K562 (cell line): ENCODE data around the gene YPEL1. TPM values are rescaled to one million over a fixed set of nuclear protein-coding genes. Genes with fewer than 3 reads are reported as not detected.

Experiments used
- ASH1L ChIP-seq: fragments of 450-650 bp; IDR thresholded peaks from 2 replicates; pipeline ENCODE4 v1.6.1; 2018; ENCODE audit warnings: borderline replicate concordance, mild to moderate bottlenecking, low read depth; ENCODE audit not compliant: partially characterized antibody
- CC2D1A ChIP-seq: fragments of 450-650 bp; IDR thresholded peaks from 2 replicates; pipeline ENCODE4 v1.6.1; 2017; ENCODE audit warnings: mild to moderate bottlenecking
- CREB3L1 ChIP-seq: fragments of 450-650 bp; IDR thresholded peaks from 2 replicates; pipeline ENCODE4 v1.6.1; 2014; ENCODE audit warnings: low read depth, mild to moderate bottlenecking, moderate library complexity, borderline replicate concordance
- HDAC6 ChIP-seq: IDR thresholded peaks from 2 replicates; pipeline ENCODE4 v1.6.1; 2012; ENCODE audit warnings: low read depth, mild to moderate bottlenecking, control low read depth, inconsistent platforms, low read length, moderate library complexity
- NCOA6 ChIP-seq: fragments of 450-650 bp; IDR thresholded peaks from 2 replicates; pipeline ENCODE4 v1.6.1; 2017; ENCODE audit warnings: mild to moderate bottlenecking
- SFPQ ChIP-seq: fragments of 200-400 bp; formaldehyde crosslinking; IDR thresholded peaks from 2 replicates; pipeline ENCODE4 v1.6.1; 2017; ENCODE audit warnings: mild to moderate bottlenecking, low read depth, low read length, moderate library complexity
- SMARCB1 ChIP-seq: IDR thresholded peaks from 2 replicates; pipeline ENCODE4 v1.6.1; 2011; ENCODE audit warnings: improper control_type of control experiment, low read depth; ENCODE audit not compliant: insufficient read length
- SOX6 ChIP-seq: fragments of 450-650 bp; IDR thresholded peaks from 2 replicates; pipeline ENCODE4 v1.6.1; 2014; ENCODE audit warnings: mild to moderate bottlenecking
- TOE1 ChIP-seq, 2 experiments: fragments of 450-650 bp in 1 of 2; sonication (generic) in 1 of 2; formaldehyde crosslinking in 1 of 2; IDR thresholded peaks; 2 replicates each; pipeline versions ENCODE4 v1.7.1 to v1.8.0; 2016 to 2022; ENCODE audit warnings: borderline replicate concordance in 2 of 2, mild to moderate bottlenecking in 2 of 2, antibody characterized with exemption in 1 of 2, inconsistent platforms in 1 of 2, low read depth in 1 of 2, missing genetic modification reagents in 1 of 2, moderate library complexity in 1 of 2
- U2AF2 ChIP-seq: fragments of 200-400 bp; formaldehyde crosslinking; optimal IDR thresholded peaks from 2 replicates; pipeline ENCODE3; 2017; ENCODE audit warnings: low read depth, mild to moderate bottlenecking, low read length
- ZBTB1 ChIP-seq: sonication (generic); formaldehyde crosslinking; IDR thresholded peaks from 2 replicates; pipeline ENCODE4 v1.8.1; 2023; ENCODE audit warnings: missing genetic modification reagents, low read depth, mild to moderate bottlenecking, borderline replicate concordance
- ZBTB40 ChIP-seq, 2 experiments: fragments of 450-650 bp in 1 of 2; sonication (generic) in 1 of 2; formaldehyde crosslinking in 1 of 2; IDR thresholded peaks; 2 replicates each; pipeline versions ENCODE4 v1.7.1 to v1.9.0; 2016 to 2022; ENCODE audit warnings: inconsistent platforms in 1 of 2, mild to moderate bottlenecking in 1 of 2, missing genetic modification reagents in 1 of 2
- polyA plus RNA-seq, 8 experiments: library from polyadenylated mRNA; depleted of rRNA in 4 of 8; stranded (reverse) in 5 of 8; unstranded in 3 of 8; fragments of >200 nt; fragmentation: Nextera tagmentation in 2 of 8; fragmentation: Illumina TruSeq in 1 of 8; extraction: Ambion mirVana in 2 of 8; extraction: Trizol in 1 of 8; gene quantifications; 2 replicates each; pipeline versions ENCODE4 v1.2.1 to v1.2.3, GENCODE V29; 2011 to 2014; ENCODE audit warnings: inconsistent platforms in 1 of 8, missing spikeins in 1 of 8
- total RNA-seq, 7 experiments: library from RNA; depleted of rRNA in 6 of 7; stranded (reverse); fragments of >200 nt in 6 of 7; fragmentation: Illumina TruSeq in 2 of 7; extraction: Trizol in 2 of 7; gene quantifications; 2 replicates each; pipeline versions ENCODE4 v1.2.1 to v1.2.3, GENCODE V29; 2011 to 2021; ENCODE audit warnings: low replicate concordance in 1 of 7

YPEL1 gene
- total and polyA plus RNA-seq, 9 of the 15 experiments (the other 6 are each of a cell fraction or from before 2014, with no cell fraction given) = 0.07 to 2.2 (median 0.46) TPM

DNA sequence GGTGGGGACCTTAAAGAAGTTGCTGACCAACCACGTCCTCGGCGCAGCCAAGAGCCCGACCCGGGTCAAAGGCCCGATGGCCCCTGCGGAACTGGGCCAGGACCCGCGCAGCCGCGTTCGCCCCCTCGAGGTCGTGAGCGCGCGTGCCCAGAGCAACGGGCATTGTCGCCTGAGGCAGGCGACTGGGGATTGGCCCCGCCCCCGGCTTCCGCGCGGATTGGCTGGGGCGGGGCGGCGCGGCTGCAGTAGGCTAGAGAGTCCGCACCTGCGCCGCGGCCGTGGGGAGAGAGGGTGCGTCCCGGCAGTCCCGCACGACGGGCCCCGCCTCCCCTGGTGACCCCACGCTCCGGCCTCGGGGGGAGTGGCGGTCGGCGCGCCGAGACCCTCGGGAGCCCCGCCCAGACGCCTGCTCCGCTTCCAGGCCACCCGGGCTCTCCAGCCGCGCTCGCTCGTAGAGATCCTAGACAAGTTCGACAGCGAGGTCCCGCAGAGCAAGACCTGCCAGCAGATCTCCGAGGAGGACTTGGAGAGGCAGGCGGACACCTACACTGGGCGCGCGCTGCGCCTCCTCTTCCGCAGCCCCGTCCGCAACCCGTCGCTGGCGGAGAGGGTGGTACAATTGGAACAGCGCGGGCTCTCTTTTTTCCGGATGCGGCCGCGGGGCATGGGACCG is 78.1 kb downstream of the YPEL1 start (continued):
- no peak for TF ChIP-seq TOE1 (IDR thresholded peaks at IDR 0.05; ENCODE audit: borderline replicate concordance)
- no peak for TF ChIP-seq TOE1 (CRISPR knock-in tag; IDR thresholded peaks at IDR 0.05; ENCODE audit: borderline replicate concordance, low read depth)
- TF ChIP-seq SFPQ = no peak
- TF ChIP-seq CREB3L1 = no peak
- no peak for TF ChIP-seq U2AF2
- TF ChIP-seq CC2D1A = no peak
- no peak for TF ChIP-seq HDAC6
- TF ChIP-seq SMARCB1 = no peak
- TF ChIP-seq ASH1L = no peak
- TF ChIP-seq NCOA6 = no peak
- TF ChIP-seq SOX6 = no peak
- no peak for TF ChIP-seq ZBTB1 (CRISPR knock-in tag)
- no peak for TF ChIP-seq ZBTB40 (IDR thresholded peaks at IDR 0.05)
- TF ChIP-seq ZBTB40 (CRISPR knock-in tag; IDR thresholded peaks at IDR 0.05) = no peak
